Activated CD4-positive, CD25-positive, alpha-beta regulatory T cell treated with anti-CD3 and anti-CD28 coated beads, Interleukin-2, amount 50 U/mL, for 16 hours (primary cell): ENCODE results near the gene NCOR2.
A peak's percentile ranks its signal among the peaks of the same experiment; 100 is the strongest.

Experiments
- DNase-seq: peaks from one replicate; pipeline ENCODE4 v3.0.0-alpha.2; 2020; ENCODE audit warnings: low read depth, low spot score

The NCOR2 gene

GRCh38 chr12:124566997-124567672 lies at the start of gene NCOR2:
Gene NCOR2, minus strand, starts transcription at chr12:124567612. Its CDS starts 72,361 bp downstream, at chr12:124495251.
- DNase-seq, result no peak

DNA sequence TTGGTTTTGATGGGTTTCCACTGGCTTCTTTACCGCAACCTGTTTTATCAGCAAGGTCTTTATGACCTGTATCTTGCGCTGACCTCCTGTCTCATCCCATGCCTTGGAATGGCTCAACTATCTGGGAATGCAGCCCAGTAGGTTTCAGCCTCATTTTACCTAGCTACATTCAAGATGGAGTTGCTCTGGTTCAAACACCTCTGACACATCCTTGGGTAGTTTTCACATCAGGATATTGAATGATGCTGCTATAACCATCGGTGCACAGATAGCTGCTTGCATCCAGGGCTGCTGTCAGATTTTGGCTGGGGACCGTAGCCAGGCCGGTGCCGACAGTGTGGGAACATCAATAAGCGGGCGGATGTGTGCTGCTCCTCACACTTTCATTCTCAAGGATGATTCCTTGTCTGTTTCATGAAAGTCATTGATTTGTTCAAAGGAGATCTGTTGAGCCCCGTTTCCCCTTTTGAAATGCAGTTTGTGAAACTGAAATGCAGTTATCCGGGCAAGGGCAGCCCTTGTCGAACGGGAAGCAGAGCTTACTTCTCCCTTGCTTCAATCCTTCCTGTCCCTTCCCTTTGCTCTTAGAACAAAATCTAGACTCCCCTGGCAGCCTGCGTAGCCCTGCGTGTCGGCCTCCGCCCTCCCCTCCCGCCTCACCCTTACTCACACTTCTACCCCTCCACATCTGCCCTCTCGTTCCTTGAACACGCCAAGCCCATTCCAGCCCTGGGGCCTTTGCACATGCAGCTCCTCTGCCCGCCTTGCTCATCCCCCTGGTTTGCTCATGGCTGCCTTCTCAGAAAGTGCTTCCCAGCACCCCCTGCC lies 49.2 kb upstream of the NCOR2 start:
- DNase-seq, result no peak

- no peak for DNase-seq
These were observed 47.3 kb upstream of the NCOR2 start for GRCh38 chr12:124614512-124615292.

DNA sequence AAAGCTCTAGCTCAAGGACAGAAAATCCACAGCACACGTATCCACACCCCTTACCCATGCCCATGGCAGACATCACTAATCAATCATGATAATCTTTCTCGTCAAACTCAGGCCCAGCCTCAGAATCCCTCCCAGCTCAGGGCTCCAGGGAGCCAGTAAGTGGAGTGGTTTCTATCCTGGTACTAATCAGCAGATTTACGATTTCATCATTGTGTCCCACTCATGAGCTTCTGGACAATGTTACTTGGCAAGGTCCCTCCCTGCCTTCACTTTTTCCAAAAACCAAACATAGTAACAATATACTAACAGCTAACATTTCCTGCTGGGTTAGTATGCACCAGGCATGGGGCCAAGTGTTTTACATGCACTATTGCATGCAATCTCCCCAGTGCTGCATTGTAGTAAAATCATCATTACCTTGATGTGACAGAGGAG lies 45.8 kb upstream of the NCOR2 start:
- no peak for DNase-seq

DNA sequence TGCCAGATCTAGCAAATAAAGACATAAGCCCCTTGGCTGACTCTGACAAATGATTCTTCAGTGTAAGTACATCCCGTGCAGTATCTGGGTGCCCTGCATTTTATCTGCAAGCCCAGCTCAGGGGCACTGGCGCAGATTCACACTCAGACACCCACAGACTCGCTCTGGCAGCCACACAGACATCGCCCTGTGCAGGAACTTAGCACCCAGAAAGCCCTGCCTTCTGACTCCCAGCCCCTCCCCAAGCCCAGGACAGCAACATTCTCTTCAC lies 44.9 kb upstream of the NCOR2 start:
- no peak for DNase-seq

- DNase-seq, result no peak
These were observed 44.4 kb upstream of the NCOR2 start for GRCh38 chr12:124611559-124612409.

DNA sequence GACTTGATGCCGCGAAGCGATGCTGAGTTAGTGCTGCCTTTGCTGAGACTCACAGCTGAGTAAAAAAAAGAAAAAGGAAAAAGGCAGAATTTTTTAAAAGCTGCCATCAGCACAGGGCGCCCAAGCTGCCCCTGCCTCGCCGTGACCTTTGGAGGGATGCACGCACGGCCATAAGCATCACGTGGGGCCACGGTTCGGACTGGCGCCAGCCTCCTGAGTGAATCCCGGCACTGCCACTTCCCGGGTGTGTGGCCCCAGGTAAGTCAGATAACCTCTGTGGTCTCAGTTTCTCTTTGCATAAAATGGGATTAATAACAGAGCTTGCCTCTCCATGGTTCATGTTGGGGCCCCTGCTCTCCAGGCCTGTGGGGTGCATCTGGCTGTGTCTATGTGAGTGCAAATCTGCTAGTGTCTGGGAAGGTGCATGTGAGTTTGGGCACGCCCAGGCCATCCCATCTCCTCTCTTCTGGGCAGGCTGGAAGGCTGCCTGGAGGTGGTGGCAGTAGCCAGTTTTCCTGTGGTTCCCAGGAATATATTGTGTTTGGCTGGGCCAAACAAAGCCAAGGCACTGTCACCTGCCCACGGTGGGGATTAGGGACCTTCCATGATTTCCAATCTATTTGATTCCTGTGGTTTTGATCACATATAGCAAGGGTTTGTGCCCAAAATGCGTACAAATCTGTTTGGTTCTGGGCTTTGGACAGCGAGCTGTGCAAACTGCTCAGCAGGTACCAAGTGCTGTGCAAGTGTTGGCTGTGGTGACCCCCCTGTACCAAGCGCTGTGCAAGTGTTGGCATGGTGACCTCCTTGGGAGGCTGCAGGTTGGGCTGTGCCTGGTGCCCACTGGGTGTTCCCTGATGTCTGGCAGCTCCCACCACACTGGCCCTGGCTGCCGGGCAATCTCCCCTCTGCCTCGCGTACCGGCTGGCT lies 43.5 kb upstream of the NCOR2 start:
- no peak for DNase-seq

DNA sequence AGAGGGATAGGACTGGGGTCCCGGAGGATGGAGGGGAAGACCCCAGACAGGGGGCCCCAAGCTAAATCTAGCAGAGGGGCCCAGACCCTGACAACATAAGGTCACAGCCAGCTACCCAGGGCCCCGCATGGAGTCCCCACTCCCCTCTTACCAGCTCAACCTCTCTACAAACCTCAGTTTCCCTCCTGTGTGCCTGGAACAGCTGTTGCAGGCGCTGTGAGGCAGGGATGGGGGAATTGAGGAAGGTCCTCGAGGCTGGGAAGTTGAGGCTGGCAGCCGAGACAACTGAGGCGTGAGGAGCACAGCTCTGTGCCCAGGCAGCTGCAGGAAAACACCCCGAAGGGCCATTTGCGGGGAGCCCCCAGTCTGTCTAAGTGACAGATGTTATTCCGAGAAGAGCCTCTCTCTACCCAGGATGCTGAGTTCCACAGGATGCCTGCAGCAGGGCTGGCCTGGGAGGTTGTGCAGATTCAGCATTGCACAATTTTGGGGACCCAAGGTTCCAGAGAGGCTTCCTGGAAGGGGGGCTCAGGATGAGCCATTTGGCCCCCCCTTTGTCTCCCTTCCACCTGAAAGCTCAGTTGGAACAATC lies 42.7 kb upstream of the NCOR2 start:
- DNase-seq, result no peak

- DNase-seq, result peak; percentile 58
These were observed 41.9 kb upstream of the NCOR2 start for GRCh38 chr12:124609041-124609989.

GRCh38 chr12:124608450-124608870 lies 41.0 kb upstream of the NCOR2 start:
- DNase-seq, result no peak

DNA sequence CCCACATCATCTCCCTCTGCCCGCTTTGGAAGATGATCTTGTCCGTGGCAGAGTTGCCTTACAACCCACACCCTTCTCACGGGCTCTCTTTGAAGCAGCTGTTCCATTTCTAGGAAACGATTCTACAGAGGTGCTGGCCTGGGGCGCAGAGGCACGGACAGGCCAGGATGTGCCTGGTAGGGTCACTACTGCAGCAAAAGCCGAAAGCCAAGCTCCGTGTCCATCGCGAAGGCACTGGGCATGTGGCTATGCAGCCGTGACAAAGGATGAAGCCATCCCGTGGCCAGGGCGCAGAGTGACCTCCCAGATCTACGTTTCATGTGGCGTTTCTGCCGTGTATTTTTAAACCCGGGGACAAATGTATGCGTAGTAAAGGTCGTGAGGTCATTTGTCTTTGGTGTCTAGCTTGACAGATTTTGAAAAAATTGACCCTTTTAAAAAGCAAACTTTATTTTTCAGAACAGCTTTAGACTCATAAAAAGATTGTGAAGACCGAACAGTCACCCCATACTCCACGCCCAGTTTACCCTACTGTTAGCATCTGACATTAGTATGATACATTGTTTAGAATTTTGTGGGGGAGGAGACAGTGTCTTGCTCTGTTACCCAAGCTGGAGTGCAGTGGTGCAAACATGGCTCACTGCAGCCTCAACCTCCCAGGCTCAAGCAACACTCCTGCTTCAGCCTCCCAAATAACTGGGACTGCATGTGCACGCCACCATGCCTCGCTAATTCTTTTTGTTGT lies 40.4 kb upstream of the NCOR2 start:
- no peak for DNase-seq

GRCh38 chr12:124605883-124606774 lies 38.7 kb upstream of the NCOR2 start:
- DNase-seq, result no peak

- DNase-seq, result no peak
These were observed 37.9 kb upstream of the NCOR2 start for GRCh38 chr12:124605150-124605882.

DNA sequence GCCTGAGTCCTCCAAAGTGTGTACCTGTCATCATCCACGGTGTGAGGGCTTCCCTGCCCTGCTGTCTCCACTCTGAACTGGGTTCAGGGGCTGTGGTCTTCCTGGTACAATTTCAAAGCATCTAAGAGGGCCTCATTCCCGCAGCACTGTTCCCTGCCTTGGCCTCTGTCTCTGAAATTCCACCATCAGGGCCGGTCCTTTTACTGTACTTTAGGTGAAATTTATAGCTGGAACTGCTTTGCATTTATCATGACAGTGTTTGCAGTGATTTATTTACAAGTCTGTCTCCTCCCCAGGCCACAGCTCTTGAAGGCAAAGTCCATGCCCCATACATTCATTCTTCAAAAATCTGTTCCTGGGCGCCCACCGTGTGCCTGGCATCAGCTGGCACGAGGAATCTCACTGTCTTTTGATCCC lies 36.9 kb upstream of the NCOR2 start:
- DNase-seq, result no peak

- no peak for DNase-seq
These were observed 36.4 kb upstream of the NCOR2 start for GRCh38 chr12:124603831-124604251.

GRCh38 chr12:124603100-124603541 lies 35.7 kb upstream of the NCOR2 start:
- DNase-seq, result no peak
